GM21515 (cell line): Measurements from ENCODE around the gene GHR.

Experiments
- ATAC-seq: cut with Tn5 transposase; IDR thresholded peaks from one replicate; pipeline ENCODE4 v1.9.1; 2021; ENCODE audit not compliant: unreplicated experiment

Gene GHR

GRCh38 chr5:42461507-42461906 is 38.3 kb downstream of the GHR start:
- ATAC-seq: no peak

GRCh38 chr5:42462083-42462482 is 38.8 kb downstream of the GHR start:
- ATAC-seq: no peak

GRCh38 chr5:42467572-42467971 is 44.3 kb downstream of the GHR start:
- ATAC-seq: no peak

- ATAC-seq: no peak
These were observed 44.8 kb downstream of the GHR start for GRCh38 chr5:42467981-42468524.

GRCh38 chr5:42483472-42484154 is 60.4 kb downstream of the GHR start:
- peak; percentile 92 for ATAC-seq

GRCh38 chr5:42487077-42487476 is 63.8 kb downstream of the GHR start:
- ATAC-seq: no peak

GRCh38 chr5:42487821-42488220 is 64.6 kb downstream of the GHR start:
- no peak for ATAC-seq

GRCh38 chr5:42490831-42491230 is 67.6 kb downstream of the GHR start:
- ATAC-seq: no peak

- ATAC-seq: no peak
These were observed 68.5 kb downstream of the GHR start for GRCh38 chr5:42491699-42492098.

GRCh38 chr5:42492974-42493373 is 69.7 kb downstream of the GHR start:
- no peak for ATAC-seq

GRCh38 chr5:42494414-42494813 is 71.2 kb downstream of the GHR start:
- no peak for ATAC-seq

- ATAC-seq: no peak
These were observed 72.7 kb downstream of the GHR start for GRCh38 chr5:42495914-42496313.

GRCh38 chr5:42496397-42497156 is 73.3 kb downstream of the GHR start:
- no peak for ATAC-seq

- ATAC-seq: no peak
These were observed 74.8 kb downstream of the GHR start for GRCh38 chr5:42498000-42498399.

GRCh38 chr5:42499016-42499415 is 75.8 kb downstream of the GHR start:
- ATAC-seq: no peak

GRCh38 chr5:42500003-42500599 is 76.9 kb downstream of the GHR start:
- no peak for ATAC-seq

- no peak for ATAC-seq
These were observed 79.6 kb downstream of the GHR start for GRCh38 chr5:42502613-42503470.

GRCh38 chr5:42506662-42507061 is 83.4 kb downstream of the GHR start:
- ATAC-seq: no peak

- no peak for ATAC-seq
These were observed 84.3 kb downstream of the GHR start for GRCh38 chr5:42507451-42508097.

- no peak for ATAC-seq
These were observed 90.0 kb downstream of the GHR start for GRCh38 chr5:42513246-42513645.
